Loucy (cell line): ENCODE measurements around the gene LAMC3.

Experiments
- H2AFZ ChIP-seq: fragments of 200-600 bp; sonication (generic); 2 replicates; pipeline ENCODE4 v1.6.0; 2016; ENCODE audit warnings: antibody characterized with exemption, mild to moderate bottlenecking, low read length, moderate library complexity
- H3F3A ChIP-seq: fragments of 200-600 bp; 2 replicates; pipeline ENCODE4 v1.6.0; 2016; ENCODE audit warnings: antibody characterized with exemption, low read depth, mild to moderate bottlenecking
- H3K27me3 ChIP-seq: fragments of 200-600 bp; sonication (generic); 2 replicates; pipeline ENCODE4 v1.6.1; 2014; ENCODE audit warnings: low read length, mild to moderate bottlenecking; ENCODE audit not compliant: insufficient read depth, poor library complexity, severe bottlenecking
- H3K36me3 ChIP-seq: fragments of 200-600 bp; sonication (generic); 2 replicates; pipeline ENCODE4 v1.6.1; 2016; ENCODE audit warnings: low read length; ENCODE audit not compliant: insufficient read depth
- H3K4me1 ChIP-seq: fragments of 200-600 bp; sonication (generic); 2 replicates; pipeline ENCODE4 v1.5.1; 2014; ENCODE audit warnings: low read length, mild to moderate bottlenecking; ENCODE audit not compliant: insufficient read depth, poor library complexity, severe bottlenecking
- H3K4me2 ChIP-seq: fragments of 200-600 bp; sonication (generic); 2 replicates; pipeline ENCODE4 v1.6.0; 2014; ENCODE audit warnings: antibody characterized with exemption, low read length, low read depth, mild to moderate bottlenecking; ENCODE audit not compliant: poor library complexity, severe bottlenecking
- H3K4me3 ChIP-seq: fragments of 200-600 bp; sonication (generic); 2 replicates; pipeline ENCODE4 v1.5.1; 2014; ENCODE audit warnings: low read length, mild to moderate bottlenecking, mixed read lengths; ENCODE audit not compliant: poor library complexity, severe bottlenecking
- H3K79me2 ChIP-seq: fragments of 200-600 bp; sonication (generic); 2 replicates; pipeline ENCODE4 v1.6.1; 2014; ENCODE audit warnings: low read length; ENCODE audit not compliant: insufficient read depth
- H3K9ac ChIP-seq: fragments of 200-600 bp; sonication (generic); 2 replicates; pipeline ENCODE4 v1.6.0; 2014; ENCODE audit warnings: mild to moderate bottlenecking, low read depth, low read length, moderate library complexity; ENCODE audit not compliant: poor library complexity, severe bottlenecking
- H3K9me2 ChIP-seq: fragments of 200-600 bp; sonication (generic); replicated peaks from 2 replicates; pipeline ENCODE4 v1.6.1; 2016; ENCODE audit warnings: low read depth, low read length, mixed read lengths
- H3K9me3 ChIP-seq: fragments of 200-600 bp; sonication (generic); 2 replicates; pipeline ENCODE4 v1.6.1; 2014; ENCODE audit warnings: mild to moderate bottlenecking, antibody characterized with exemption, low read length, low read depth; ENCODE audit not compliant: insufficient read depth
- H4K20me1 ChIP-seq: fragments of 200-600 bp; sonication (generic); 2 replicates; pipeline ENCODE4 v1.6.0; 2014; ENCODE audit warnings: antibody characterized with exemption, low read length, mild to moderate bottlenecking; ENCODE audit not compliant: insufficient read depth, poor library complexity, severe bottlenecking
- CTCF ChIP-seq: fragments of 200-600 bp; sonication (generic); conservative IDR thresholded peaks from 2 replicates; pipeline ENCODE4 v1.5.1; 2014; ENCODE audit warnings: mild to moderate bottlenecking, antibody characterized with exemption, low read length
- EZH2phosphoT487 ChIP-seq: fragments of 200-600 bp; IDR thresholded peaks from 2 replicates; pipeline ENCODE4 v1.6.1; 2018; ENCODE audit warnings: antibody characterized with exemption, mild to moderate bottlenecking, moderate library complexity, borderline replicate concordance

LAMC3 gene

GRCh38 chr9:131111854-131112311 is 102.9 kb downstream of the LAMC3 start:
- no peak overlapping the region for H3K4me2 ChIP-seq

GRCh38 chr9:131112374-131113154 is 103.6 kb downstream of the LAMC3 start:
- H3K9me3 ChIP-seq: no peaks in the 10 kb centered on the region
- H3K9me2 ChIP-seq: no peaks in the 10 kb centered on the region
- TF ChIP-seq CTCF: no peak
- no peak for TF ChIP-seq EZH2phosphoT487
- H3K36me3 ChIP-seq: no peaks in the 10 kb centered on the region
- H3K4me2 ChIP-seq: no peak overlapping the region
- H4K20me1 ChIP-seq: no peaks in the 10 kb centered on the region
- H3K79me2 ChIP-seq: no peaks in the 10 kb centered on the region
- no peaks in the 10 kb centered on the region for H3F3A ChIP-seq
- H3K4me3 ChIP-seq: no peak overlapping the region
- H3K9ac ChIP-seq: no peak overlapping the region
- H3K27me3 ChIP-seq: no peaks in the 10 kb centered on the region
- no peak overlapping the region for H2AFZ ChIP-seq
- H3K4me1 ChIP-seq: peaks cover 4% of the 10 kb centered on the region

More at GRCh38 chr9:131111854-131112311, 102.9 kb downstream of the LAMC3 start:
- Histone ChIP-seq H4K20me1 (no peaks in the 10 kb centered on the region), H3K4me1 (peaks cover 4% of the 10 kb centered on the region), H3F3A (no peaks in the 10 kb centered on the region), H2AFZ (no peak overlapping the region), H3K27me3 (no peaks in the 10 kb centered on the region), H3K79me2 (no peaks in the 10 kb centered on the region), H3K36me3 (no peaks in the 10 kb centered on the region), H3K9me3 (no peaks in the 10 kb centered on the region), H3K4me3 (no peak overlapping the region), H3K9me2 (no peaks in the 10 kb centered on the region), H3K9ac (no peak overlapping the region)
- TF ChIP-seq CTCF (no peak), EZH2phosphoT487 (no peak)

GRCh38 chr9:131113655-131114054 is 104.7 kb downstream of the LAMC3 start:
- Histone ChIP-seq H3K9ac (no peak overlapping the region), H2AFZ (no peak overlapping the region), H3K4me3 (no peak overlapping the region), H3K27me3 (no peaks in the 10 kb centered on the region), H3F3A (no peaks in the 10 kb centered on the region), H3K4me2 (no peak overlapping the region), H3K4me1 (peaks cover 4% of the 10 kb centered on the region), H3K36me3 (no peaks in the 10 kb centered on the region), H3K79me2 (no peaks in the 10 kb centered on the region), H4K20me1 (no peaks in the 10 kb centered on the region), H3K9me2 (no peaks in the 10 kb centered on the region), H3K9me3 (no peaks in the 10 kb centered on the region)
- TF ChIP-seq CTCF (no peak), EZH2phosphoT487 (no peak)
